Retinal pigment epithelial cell (primary cell): ENCODE measurements around the gene FARS2.

Experiments used
- DNase-seq: peaks from one replicate; pipeline ENCODE4 v3.0.0-alpha.2; 2010; ENCODE audit warnings: low read depth
- H3K4me3 ChIP-seq: 2 replicates; pipeline ENCODE4 v1.5.1; 2011; ENCODE audit warnings: mild to moderate bottlenecking, low read length, control low read depth, moderate library complexity
- TF ChIP-seq, protein P1 (sequence below): conservative IDR thresholded peaks from 2 replicates; pipeline ENCODE4 v1.5.1; 2011; ENCODE audit warnings: low read depth, low read length, control low read depth, inconsistent platforms

Gene FARS2

DNA sequence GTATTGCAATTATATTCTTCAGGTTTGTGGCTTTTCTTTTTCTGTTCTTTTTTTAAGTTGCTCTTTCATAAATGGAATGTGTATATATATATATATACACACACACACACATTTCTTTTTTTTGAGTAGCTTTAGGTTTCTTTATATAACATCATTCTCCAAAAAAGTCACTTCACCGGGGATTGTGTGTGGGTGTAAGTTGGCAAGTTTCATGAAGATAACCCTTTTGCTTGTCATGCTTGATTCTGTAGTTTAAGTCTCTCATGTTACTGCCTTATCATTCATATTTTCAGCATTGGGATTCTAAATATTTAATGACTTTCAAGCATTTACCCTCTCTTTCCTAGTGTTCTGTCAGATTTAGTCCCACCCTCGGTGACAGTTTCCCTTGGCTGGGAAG lies 181.0 kb downstream of the FARS2 start:
- TF ChIP-seq, protein P1, sequence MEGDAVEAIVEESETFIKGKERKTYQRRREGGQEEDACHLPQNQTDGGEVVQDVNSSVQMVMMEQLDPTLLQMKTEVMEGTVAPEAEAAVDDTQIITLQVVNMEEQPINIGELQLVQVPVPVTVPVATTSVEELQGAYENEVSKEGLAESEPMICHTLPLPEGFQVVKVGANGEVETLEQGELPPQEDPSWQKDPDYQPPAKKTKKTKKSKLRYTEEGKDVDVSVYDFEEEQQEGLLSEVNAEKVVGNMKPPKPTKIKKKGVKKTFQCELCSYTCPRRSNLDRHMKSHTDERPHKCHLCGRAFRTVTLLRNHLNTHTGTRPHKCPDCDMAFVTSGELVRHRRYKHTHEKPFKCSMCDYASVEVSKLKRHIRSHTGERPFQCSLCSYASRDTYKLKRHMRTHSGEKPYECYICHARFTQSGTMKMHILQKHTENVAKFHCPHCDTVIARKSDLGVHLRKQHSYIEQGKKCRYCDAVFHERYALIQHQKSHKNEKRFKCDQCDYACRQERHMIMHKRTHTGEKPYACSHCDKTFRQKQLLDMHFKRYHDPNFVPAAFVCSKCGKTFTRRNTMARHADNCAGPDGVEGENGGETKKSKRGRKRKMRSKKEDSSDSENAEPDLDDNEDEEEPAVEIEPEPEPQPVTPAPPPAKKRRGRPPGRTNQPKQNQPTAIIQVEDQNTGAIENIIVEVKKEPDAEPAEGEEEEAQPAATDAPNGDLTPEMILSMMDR, result no peak
- no peak overlapping the region for H3K4me3 ChIP-seq
- no peak for DNase-seq

DNA sequence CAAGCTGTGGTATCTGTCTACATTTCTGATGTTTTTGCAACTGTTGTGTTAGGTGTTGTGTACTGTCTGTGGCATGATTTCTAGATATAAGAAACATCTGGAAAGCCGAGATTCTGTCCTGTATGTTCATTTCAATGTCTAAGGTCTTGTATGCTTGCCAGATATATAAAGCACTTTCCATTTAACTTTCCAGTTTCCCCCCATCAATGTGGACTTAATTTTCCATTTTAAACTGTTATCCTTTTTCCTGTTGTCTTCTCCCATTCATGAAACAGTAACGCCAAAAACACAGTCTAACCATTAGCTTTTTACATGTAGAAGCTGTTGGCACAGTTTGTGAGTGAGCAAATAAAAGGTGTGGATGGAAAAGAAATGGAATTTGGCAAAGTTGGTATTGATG lies 181.6 kb downstream of the FARS2 start:
- no peak for DNase-seq
- TF ChIP-seq, protein P1, result no peak
- no peak overlapping the region for H3K4me3 ChIP-seq

DNA sequence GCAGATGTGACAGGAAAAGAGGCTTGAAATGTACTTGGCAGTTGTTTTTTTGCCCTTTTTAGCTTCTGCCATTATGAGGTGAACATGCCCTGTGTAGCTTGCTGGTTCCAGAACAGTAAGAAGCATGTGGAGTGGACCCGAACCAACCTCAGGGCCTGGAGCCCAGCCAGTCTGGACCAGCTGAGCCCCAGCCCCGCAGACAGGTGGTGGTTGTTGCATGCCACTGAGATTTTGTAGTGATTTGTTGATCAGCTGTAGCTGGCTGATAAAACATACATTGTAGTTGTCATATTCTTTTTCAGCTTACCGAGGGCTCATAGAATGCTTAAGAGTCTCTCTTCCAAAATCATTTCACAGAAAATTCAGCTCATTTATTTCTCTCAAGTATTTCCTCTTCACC lies 182.2 kb downstream of the FARS2 start:
- TF ChIP-seq, protein P1, result no peak
- H3K4me3 ChIP-seq, result no peak overlapping the region
- DNase-seq, result no peak

DNA sequence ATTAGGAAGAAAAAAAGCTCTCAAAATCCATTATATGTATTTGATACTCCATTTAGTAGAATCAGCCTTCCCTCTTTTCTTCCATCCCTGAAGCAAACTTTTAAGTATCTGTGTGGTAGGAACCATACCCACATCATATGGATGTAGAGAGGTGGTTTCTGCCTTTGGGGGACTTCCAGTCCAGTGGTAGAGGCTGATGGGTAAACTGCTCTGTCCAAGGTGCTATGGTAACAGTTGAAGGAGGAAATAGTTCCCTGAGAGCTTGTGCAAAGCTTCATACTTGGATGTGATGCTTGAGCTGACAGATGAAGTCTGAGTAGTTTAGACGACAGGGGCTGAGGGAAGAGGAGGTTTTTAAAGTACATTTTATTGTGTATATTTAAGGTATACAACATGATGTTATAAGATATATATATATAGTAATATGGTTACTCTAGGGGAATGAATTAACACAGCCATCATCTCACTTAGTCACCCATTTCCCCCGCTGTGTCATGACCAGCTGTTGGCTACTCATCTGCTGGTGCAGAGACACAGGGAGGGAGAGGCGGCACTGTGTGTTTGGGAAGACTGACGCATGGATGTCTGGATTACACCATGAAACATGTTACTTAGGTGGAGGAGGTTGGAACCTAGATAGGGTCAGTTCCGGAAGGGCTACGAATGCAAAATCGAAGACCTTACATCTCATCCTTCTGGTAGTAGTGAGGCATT lies 185.2 kb downstream of the FARS2 start:
- DNase-seq, result no peak
- TF ChIP-seq, protein P1, result no peak

DNA sequence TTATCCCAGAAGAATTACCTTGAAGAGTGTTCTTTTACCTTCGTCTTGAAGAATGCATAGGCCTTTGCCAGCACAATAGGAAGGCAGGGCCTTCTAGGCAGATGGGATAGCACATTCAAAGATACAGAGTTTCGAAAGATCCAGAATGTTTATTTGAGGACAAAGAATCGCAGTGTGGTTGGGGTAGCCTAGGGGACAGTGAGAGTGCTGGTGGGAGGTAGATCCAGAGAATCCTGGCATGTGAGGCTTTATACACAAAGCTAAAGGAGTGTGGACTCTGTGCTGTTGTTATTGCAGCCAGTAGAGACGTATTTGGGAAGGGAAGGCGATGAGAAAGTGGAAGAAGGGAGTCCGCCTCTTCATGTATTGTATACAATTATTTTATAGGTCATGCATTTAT lies 186.6 kb downstream of the FARS2 start:
- TF ChIP-seq, protein P1, result no peak
- H3K4me3 ChIP-seq, result no peak overlapping the region
- DNase-seq, result no peak

More for the DNA sequence above, 185.2 kb downstream of the FARS2 start:
- no peak overlapping the region for H3K4me3 ChIP-seq

DNA sequence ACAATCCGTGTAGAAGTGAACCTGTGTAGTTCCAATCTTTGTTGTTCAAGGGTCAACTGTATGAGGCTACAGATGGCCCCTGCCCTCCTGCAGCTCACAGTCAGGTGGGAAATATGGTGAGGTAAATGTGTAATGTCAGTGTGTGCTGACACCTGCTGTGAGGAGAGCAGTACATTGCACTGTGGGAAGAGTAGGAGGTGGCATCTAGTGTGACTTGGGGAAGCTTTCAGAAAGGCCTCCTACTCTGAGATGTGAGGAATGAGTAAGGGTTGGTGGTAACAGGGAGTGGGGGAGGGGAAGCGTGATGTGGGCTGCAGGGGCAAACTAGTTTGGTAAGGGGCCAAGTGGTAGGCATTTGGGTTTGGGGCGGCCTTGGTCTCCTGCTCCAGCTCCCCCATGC lies 188.8 kb downstream of the FARS2 start:
- H3K4me3 ChIP-seq, result no peak overlapping the region
- no peak for DNase-seq
- TF ChIP-seq, protein P1, result no peak

DNA sequence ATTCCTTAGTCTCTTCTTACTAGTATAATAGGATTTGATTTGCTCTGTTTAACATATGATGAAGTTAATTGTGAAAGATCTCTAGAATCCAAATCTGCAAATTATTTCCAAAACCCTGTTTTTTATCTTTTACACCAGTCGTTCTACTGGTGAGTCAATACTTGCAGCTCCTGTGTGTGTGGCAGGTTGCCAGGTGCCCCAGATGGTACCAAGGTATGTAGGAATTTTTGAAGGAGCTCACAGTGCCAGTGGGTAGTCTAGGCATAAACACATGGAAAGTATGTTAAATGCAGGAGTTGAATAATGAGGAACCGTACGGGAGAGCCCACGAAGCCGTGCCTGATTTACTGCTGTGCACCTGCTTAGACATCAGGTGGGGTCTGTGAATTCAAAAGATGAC lies 192.2 kb downstream of the FARS2 start:
- no peak overlapping the region for H3K4me3 ChIP-seq
- peak; percentile 48 for DNase-seq
- TF ChIP-seq, protein P1, result no peak
